ENCODE data around the gene ZNF423.

GRCh38 chr16:49602201-49602975, 253.5 kb downstream of the ZNF423 start:
- no peak for TF ChIP-seq CTCF (IDR thresholded peaks at IDR 0.05)
- TF ChIP-seq POLR2A (IDR thresholded peaks at IDR 0.05): no peak

Data from lower leg skin (tissue), 3 donors.